Fibroblast of lung (primary cell): ENCODE results near the gene PHF19. TPM values are rescaled to one million over a fixed set of nuclear protein-coding genes. Genes with fewer than 3 reads are reported as not detected.

Experiments
- DNase-seq, 2 donors: peaks; one replicate each; pipeline versions ENCODE4 v3.0.0 to v3.0.0-alpha.2; 2010; ENCODE audit warnings: low read depth in 2 of 2
- H2AFZ ChIP-seq: 2 replicates; pipeline ENCODE4 v1.5.1; 2012; ENCODE audit warnings: low read length, control low read depth, inconsistent platforms
- H3K27ac ChIP-seq: 2 replicates; pipeline ENCODE4 v1.5.1; 2011; ENCODE audit warnings: low read length, control low read depth; ENCODE audit not compliant: insufficient read depth
- H3K27me3 ChIP-seq: 2 replicates; pipeline ENCODE4 v1.5.1; 2011; ENCODE audit warnings: mild to moderate bottlenecking, low read length; ENCODE audit not compliant: control insufficient read depth, insufficient read depth
- H3K36me3 ChIP-seq: 2 replicates; pipeline ENCODE4 v1.5.1; 2011; ENCODE audit warnings: low read length; ENCODE audit not compliant: control insufficient read depth, insufficient read depth
- H3K4me1 ChIP-seq: 2 replicates; pipeline ENCODE4 v1.5.1; 2011; ENCODE audit warnings: low read length; ENCODE audit not compliant: control insufficient read depth, insufficient read depth; ENCODE audit errors: extremely low read depth
- H3K4me2 ChIP-seq: 2 replicates; pipeline ENCODE4 v1.5.1; 2011; ENCODE audit warnings: low read length, control low read depth; ENCODE audit not compliant: insufficient read depth; ENCODE audit errors: extremely low read depth
- H3K4me3 ChIP-seq, 4 experiments: fragments of 200-600 bp in 1 of 4; sonication (generic) in 1 of 4; replicated peaks in 1 of 4; 2 replicates each; pipeline ENCODE4 v1.5.1; 2011 to 2016; ENCODE audit warnings: low read length in 4 of 4, low read depth in 3 of 4, mild to moderate bottlenecking in 3 of 4, control low read depth in 2 of 4, inconsistent platforms in 1 of 4, mixed read lengths in 1 of 4; ENCODE audit not compliant: insufficient read depth in 1 of 4; ENCODE audit errors: control extremely low read depth in 1 of 4
- H3K79me2 ChIP-seq: 2 replicates; pipeline ENCODE4 v1.5.1; 2012; ENCODE audit warnings: mild to moderate bottlenecking, low read length, inconsistent platforms; ENCODE audit not compliant: control insufficient read depth, insufficient read depth
- H3K9ac ChIP-seq: 2 replicates; pipeline ENCODE4 v1.5.1; 2011; ENCODE audit warnings: mild to moderate bottlenecking, low read length, control low read depth; ENCODE audit not compliant: insufficient read depth
- H3K9me3 ChIP-seq: 2 replicates; pipeline ENCODE4 v1.5.1; 2012; ENCODE audit warnings: low read depth, low read length; ENCODE audit not compliant: control insufficient read depth, insufficient read depth
- H4K20me1 ChIP-seq: 2 replicates; pipeline ENCODE4 v1.5.1; 2011; ENCODE audit warnings: low read length; ENCODE audit not compliant: control insufficient read depth, insufficient read depth; ENCODE audit errors: extremely low read depth
- EZH2 ChIP-seq: IDR thresholded peaks from 2 replicates; pipeline ENCODE4 v1.5.1; 2012; ENCODE audit warnings: low read length, control low read depth, mild to moderate bottlenecking; ENCODE audit errors: missing control alignments
- polyA plus RNA-seq, 2 donors: library from polyadenylated mRNA; depleted of rRNA in 1 of 2; stranded (reverse) in 1 of 2; unstranded in 1 of 2; fragments of >200 nt; gene quantifications; 2 replicates each; pipeline ENCODE4 v1.2.1, GENCODE V29; 2011 to 2012; ENCODE audit warnings: missing spikeins in 1 of 2
- total RNA-seq: library from RNA; depleted of rRNA; stranded (reverse); fragments of >200 nt; gene quantifications from 2 replicates; pipeline ENCODE4 v1.2.1, GENCODE V29; 2014
- TF ChIP-seq, protein P1 (sequence below), 2 donors: IDR thresholded peaks in 1 of 2; conservative IDR thresholded peaks in 1 of 2; 1 replicate in 1 of 2; 2 replicates in 1 of 2; pipeline ENCODE4 v1.5.1; 2011 to 2012; ENCODE audit warnings: low read length in 2 of 2, control low read depth in 1 of 2, inconsistent platforms in 1 of 2, low read depth in 1 of 2, mild to moderate bottlenecking in 1 of 2

PHF19 gene
- total and polyA plus RNA-seq, 2 donors (not counting 1 experiment from before 2014, with no cell fraction given) = 21.4 to 38.3 TPM

DNA sequence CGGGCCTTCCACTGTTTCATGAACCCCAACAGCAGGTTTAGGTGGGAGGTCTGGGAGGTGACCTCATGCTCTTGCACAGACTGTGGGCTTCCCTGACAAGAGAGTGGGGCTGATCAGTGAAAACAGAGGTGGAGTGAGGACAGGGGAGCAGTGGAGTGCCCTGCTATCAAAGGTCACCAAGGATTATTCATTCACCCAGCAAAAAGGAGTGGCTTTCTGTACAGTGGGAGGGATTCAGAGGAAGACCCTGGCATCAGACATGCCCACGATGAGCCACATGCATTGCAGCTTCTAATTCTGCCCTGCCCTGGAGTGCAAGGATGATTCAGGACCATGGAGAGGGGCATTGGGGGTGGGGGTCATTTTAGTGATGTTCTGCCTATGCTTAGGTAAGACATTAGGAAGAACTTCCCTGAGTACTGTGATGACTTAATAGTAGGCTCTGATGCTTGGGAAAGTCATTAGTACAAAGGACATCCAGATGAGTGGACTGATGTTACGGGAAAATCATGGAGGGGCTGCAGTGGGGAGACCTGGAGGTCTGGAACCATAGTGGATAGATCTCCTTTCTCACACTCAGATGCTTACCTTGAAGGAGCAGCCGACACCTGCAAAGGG, 36.8 kb upstream of the PHF19 start:
- Histone ChIP-seq H2AFZ (no peak overlapping the region), H4K20me1 (no peaks in the 10 kb centered on the region), H3K9me3 (no peaks in the 10 kb centered on the region), H3K27ac (no peak overlapping the region), H3K9ac (no peak overlapping the region), H3K79me2 (no peaks in the 10 kb centered on the region), H3K4me1 (peaks cover 6% of the 10 kb centered on the region), H3K36me3 (no peaks in the 10 kb centered on the region), H3K4me3 (no peak overlapping the region), H3K27me3 (no peaks in the 10 kb centered on the region), H3K4me2 (no peak overlapping the region)
- TF ChIP-seq EZH2 = no peak
- TF ChIP-seq, protein P1, sequence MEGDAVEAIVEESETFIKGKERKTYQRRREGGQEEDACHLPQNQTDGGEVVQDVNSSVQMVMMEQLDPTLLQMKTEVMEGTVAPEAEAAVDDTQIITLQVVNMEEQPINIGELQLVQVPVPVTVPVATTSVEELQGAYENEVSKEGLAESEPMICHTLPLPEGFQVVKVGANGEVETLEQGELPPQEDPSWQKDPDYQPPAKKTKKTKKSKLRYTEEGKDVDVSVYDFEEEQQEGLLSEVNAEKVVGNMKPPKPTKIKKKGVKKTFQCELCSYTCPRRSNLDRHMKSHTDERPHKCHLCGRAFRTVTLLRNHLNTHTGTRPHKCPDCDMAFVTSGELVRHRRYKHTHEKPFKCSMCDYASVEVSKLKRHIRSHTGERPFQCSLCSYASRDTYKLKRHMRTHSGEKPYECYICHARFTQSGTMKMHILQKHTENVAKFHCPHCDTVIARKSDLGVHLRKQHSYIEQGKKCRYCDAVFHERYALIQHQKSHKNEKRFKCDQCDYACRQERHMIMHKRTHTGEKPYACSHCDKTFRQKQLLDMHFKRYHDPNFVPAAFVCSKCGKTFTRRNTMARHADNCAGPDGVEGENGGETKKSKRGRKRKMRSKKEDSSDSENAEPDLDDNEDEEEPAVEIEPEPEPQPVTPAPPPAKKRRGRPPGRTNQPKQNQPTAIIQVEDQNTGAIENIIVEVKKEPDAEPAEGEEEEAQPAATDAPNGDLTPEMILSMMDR (conservative IDR thresholded peaks at IDR 0.05 in 1 of 2, IDR thresholded peaks at IDR 0.05 in 1 of 2; ENCODE audit: low read depth in 1 of 2, low read length in 2 of 2) = no peak
- no peak for DNase-seq

DNA sequence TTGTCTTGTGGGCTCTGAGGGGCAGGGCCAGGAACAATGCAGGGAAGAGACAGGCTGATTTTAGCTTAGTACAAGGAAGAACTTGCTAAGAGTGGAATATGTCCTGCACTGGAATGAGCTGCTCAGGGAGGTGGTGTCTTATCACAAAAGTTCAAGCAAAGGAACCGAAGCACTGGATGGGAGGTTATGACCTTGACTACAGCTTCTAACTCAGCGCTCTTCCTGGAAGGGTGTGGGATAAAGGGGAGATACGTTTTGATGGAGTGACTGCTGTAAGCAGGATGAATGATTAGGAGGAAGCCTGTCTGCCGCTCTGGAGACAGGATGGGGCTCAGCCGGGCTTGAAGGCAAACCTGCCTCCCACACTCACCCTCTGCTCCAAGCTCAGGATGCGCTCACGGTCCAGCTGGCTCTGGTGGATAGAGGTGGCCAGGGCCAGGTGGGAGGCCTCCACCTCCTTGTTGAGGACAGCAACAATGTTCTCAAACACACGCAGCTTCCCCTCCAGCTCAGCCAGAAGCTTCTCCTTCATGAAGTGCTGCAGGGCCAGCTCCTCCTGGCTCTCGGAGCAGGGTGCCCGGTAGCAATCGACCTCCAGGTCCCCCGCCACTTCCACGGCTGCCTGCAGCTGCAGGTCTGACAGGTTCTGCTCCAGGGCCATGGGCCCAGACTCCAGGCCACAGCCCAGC, 36.1 kb upstream of the PHF19 start:
- H3K4me1 ChIP-seq = peaks cover 6% of the 10 kb centered on the region
- H3K27me3 ChIP-seq = no peaks in the 10 kb centered on the region
- no peaks in the 10 kb centered on the region for H4K20me1 ChIP-seq
- no peaks in the 10 kb centered on the region for H3K9me3 ChIP-seq
- H3K4me3 ChIP-seq = no peak overlapping the region
- H3K4me2 ChIP-seq = no peak overlapping the region
- no peaks in the 10 kb centered on the region for H3K36me3 ChIP-seq
- no peak overlapping the region for H3K9ac ChIP-seq
- DNase-seq = no peak
- no peaks in the 10 kb centered on the region for H3K79me2 ChIP-seq
- TF ChIP-seq, protein P1 (conservative IDR thresholded peaks at IDR 0.05 in 1 of 2, IDR thresholded peaks at IDR 0.05 in 1 of 2; ENCODE audit: low read depth in 1 of 2, low read length in 2 of 2) = no peak
- no peak for TF ChIP-seq EZH2
- no peak overlapping the region for H3K27ac ChIP-seq
- H2AFZ ChIP-seq = no peak overlapping the region

DNA sequence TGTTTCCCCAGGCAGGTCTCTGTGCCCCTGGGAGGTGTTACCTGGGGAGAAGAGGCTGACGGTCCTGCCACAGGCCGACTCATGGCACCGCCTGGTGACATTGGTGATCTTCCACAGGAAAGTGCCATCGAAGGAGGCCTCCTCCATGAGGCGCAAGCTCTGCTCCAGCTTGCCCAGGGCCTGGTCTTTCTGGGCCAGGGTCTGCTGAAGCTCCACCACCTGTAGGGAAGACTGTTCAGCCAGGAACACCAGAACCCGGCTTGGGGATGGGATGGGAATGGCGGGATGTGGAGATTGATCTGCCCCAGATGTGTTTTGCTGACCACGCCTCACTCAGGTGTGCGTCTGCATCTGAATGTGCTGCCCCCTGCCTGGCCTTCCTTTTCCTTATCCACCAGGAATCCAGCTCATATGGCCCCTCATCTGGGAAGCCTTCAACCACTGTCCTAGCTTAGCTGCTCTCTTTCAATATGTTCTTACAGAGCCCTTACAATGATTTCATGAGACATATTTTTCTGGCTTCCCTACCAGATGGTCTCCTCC, 34.4 kb upstream of the PHF19 start:
- H2AFZ ChIP-seq = no peak overlapping the region
- no peaks in the 10 kb centered on the region for H3K79me2 ChIP-seq
- H3K4me3 ChIP-seq = no peak overlapping the region
- no peak overlapping the region for H3K4me2 ChIP-seq
- H3K9me3 ChIP-seq = no peaks in the 10 kb centered on the region
- H3K4me1 ChIP-seq = peaks cover 2% of the 10 kb centered on the region
- no peak for TF ChIP-seq EZH2
- TF ChIP-seq, protein P1 (conservative IDR thresholded peaks at IDR 0.05 in 1 of 2, IDR thresholded peaks at IDR 0.05 in 1 of 2; ENCODE audit: low read depth in 1 of 2, low read length in 2 of 2) = no peak
- H3K9ac ChIP-seq = no peak overlapping the region
- no peaks in the 10 kb centered on the region for H3K27me3 ChIP-seq
- H3K36me3 ChIP-seq = no peaks in the 10 kb centered on the region
- H3K27ac ChIP-seq = no peak overlapping the region
- no peak for DNase-seq
- H4K20me1 ChIP-seq = no peaks in the 10 kb centered on the region
